Lung (tissue), 12 donors: ENCODE results near the gene NEO1. TPM values are rescaled to one million over a fixed set of nuclear protein-coding genes. Genes with fewer than 3 reads are reported as not detected.

Experiments
- ATAC-seq: fragments of 200-7000 bp; cut with Tn5 transposase; one replicate; pipeline ENCODE4 v1.9.1; 2020; ENCODE audit warnings: moderate number of reproducible peaks; ENCODE audit not compliant: insufficient read depth, low FRiP score
- DNase-seq, 3 donors: peaks; one replicate each; pipeline ENCODE4 v3.0.0-alpha.2; 2013 to 2017
- H3K27ac ChIP-seq, 2 donors: one replicate each; pipeline ENCODE4 v1.5.1; 2013; ENCODE audit warnings: mild to moderate bottlenecking in 2 of 2, moderate library complexity in 2 of 2, control low read depth in 1 of 2, inconsistent platforms in 1 of 2, low read depth in 1 of 2, low read length in 1 of 2
- H3K27me3 ChIP-seq, 3 donors: one replicate each; pipeline ENCODE4 v1.5.1; 2013; ENCODE audit warnings: low read length in 2 of 3; ENCODE audit not compliant: control insufficient read depth in 3 of 3, insufficient read depth in 3 of 3
- H3K36me3 ChIP-seq, 4 donors: one replicate each; pipeline ENCODE4 v1.5.1; 2013; ENCODE audit warnings: low read length in 4 of 4, mild to moderate bottlenecking in 1 of 4, moderate library complexity in 1 of 4; ENCODE audit not compliant: control insufficient read depth in 4 of 4, insufficient read depth in 4 of 4
- H3K4me1 ChIP-seq, 5 donors: one replicate each; pipeline ENCODE4 v1.5.1; 2013; ENCODE audit warnings: low read length in 5 of 5, mild to moderate bottlenecking in 2 of 5, moderate library complexity in 1 of 5; ENCODE audit not compliant: control insufficient read depth in 5 of 5, insufficient read depth in 5 of 5
- H3K4me3 ChIP-seq: one replicate; pipeline ENCODE4 v1.5.1; 2013; ENCODE audit warnings: mild to moderate bottlenecking, control low read depth, moderate library complexity
- H3K9ac ChIP-seq, 2 donors: one replicate each; pipeline ENCODE4 v1.5.1; 2013; ENCODE audit warnings: low read length in 2 of 2, control low read depth in 1 of 2; ENCODE audit not compliant: insufficient read depth in 1 of 2
- H3K9me3 ChIP-seq, 4 donors: one replicate each; pipeline ENCODE4 v1.5.1; 2013; ENCODE audit warnings: low read length in 3 of 4, mild to moderate bottlenecking in 1 of 4, moderate library complexity in 1 of 4; ENCODE audit not compliant: control insufficient read depth in 4 of 4, insufficient read depth in 3 of 4
- CTCF ChIP-seq: IDR thresholded peaks from 2 replicates; pipeline ENCODE4 v1.5.1; 2012; ENCODE audit warnings: mild to moderate bottlenecking; ENCODE audit errors: control extremely low read depth, extremely low read depth
- WGBS, 2 donors: extraction: QIAGEN DNeasy Blood & Tissue Kit; methylation state at CpG; one replicate each; pipeline ENCODE4 v1.1.7; 2013; 5-methylcytosine and 5-hydroxymethylcytosine counted together
- polyA plus RNA-seq, 2 donors: library from polyadenylated mRNA; stranded (reverse); fragments of 200-250 nt; gene quantifications; one replicate each; pipeline ENCODE4 v1.2.1, GENCODE V29; 2013
- total RNA-seq, 2 donors: library from RNA; depleted of rRNA in 1 of 2; stranded (reverse); fragments of >200 nt in 1 of 2; gene quantifications; one replicate each; pipeline ENCODE4 v1.2.1, GENCODE V29; 2014 to 2021
- donor health status: control.
- donor health status: control.
- donor health status: Bipolar disorder and iron deficiency.
- donor health status: healthy.
- donor health status: DM: yes; HTN: yes; CAD: no.

Gene NEO1
- total and polyA plus RNA-seq, 4 donors = 6.9 to 70.8 (median 16.5) TPM

DNA sequence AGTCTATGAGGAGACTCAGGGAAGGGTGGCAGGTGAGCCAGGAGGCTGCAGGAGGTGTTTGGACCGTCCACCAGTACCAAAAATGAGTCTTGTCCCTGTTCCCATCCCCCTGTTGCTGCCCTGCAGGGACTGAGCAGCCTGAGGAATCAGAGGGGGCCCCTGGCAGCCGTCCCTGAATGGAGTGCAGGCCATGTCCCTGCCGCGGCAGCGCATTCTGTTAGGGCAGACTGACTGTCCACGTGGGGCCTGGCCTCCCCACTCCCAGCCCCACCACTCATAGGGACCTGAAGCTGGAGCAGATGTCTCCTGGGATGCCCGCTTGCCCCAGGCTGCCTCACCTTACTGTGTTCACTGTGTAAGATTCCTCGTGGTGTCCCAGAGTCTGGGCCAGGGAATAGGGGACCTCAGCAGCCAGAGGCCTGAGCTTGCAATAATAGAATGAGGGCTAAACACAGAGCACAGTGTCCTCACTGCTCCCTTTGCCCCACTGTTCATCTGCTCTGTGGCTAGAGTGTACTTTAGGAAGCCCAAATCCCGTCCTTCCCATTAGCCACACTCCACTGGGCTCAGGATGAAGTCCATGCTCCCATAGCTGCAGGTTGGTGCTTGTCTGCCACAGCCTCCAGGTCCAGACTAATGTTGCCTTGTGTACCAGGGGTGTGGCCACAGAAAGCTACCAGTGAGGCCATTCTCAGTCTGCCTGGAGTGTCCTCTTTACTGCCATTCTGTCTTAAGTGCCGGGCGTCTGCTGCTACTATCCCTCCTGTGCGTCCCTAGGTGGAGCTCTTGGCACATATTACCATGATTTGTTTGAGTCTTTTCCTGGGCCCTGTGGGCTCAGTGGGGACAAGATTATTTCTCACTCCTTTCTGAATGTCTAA, 253.3 kb downstream of the NEO1 start:
- TF ChIP-seq CTCF = peak; percentile 9
- Histone ChIP-seq H3K36me3 (peaks cover 0 to 26% (median 10%) of the 10 kb centered on the region in 4 donors), H3K27ac (no peak overlapping the region), H3K9me3 (no peaks in the 10 kb centered on the region), H3K4me3 (no peak overlapping the region), H3K27me3 (no peaks in the 10 kb centered on the region), H3K9ac (no peak overlapping the region), H3K4me1 (no peaks in the 10 kb centered on the region)
- ATAC-seq = no peak
- peak in 2 of 3 donors; percentile 31 to 61 for DNase-seq
- WGBS, 2 donors = 74 to 75% methylated on average over 12 of the region's 12 CpGs

DNA sequence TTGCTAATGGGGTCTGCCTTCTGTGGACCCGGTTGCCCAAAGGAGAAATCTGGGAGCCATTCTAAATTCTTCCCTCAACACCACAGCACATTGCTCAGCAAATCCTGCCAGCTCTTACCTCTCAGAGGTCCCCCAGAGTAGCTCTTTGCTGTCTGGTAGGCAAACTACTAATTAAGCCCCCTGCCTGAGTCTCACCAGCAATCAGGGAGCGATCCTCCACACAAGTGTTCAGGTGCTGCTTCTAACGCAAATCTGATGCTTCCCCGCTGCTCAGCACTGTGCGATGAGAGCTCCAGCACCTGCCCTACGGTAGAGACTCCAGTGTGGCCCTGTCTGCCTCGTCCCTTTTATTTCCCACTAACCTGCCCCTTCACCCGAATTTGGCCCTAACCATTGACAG, 256.0 kb downstream of the NEO1 start:
- TF ChIP-seq CTCF = no peak
- H3K9ac ChIP-seq = no peak overlapping the region
- H3K4me1 ChIP-seq = no peaks in the 10 kb centered on the region
- no peaks in the 10 kb centered on the region for H3K9me3 ChIP-seq
- DNase-seq (no peak), ATAC-seq (no peak)
- 93 to 94% methylated on average over 8 of the region's 8 CpGs for WGBS, 2 donors
- no peaks in the 10 kb centered on the region for H3K27me3 ChIP-seq
- H3K36me3 ChIP-seq = peaks cover 0 to 9% (median 0%) of the 10 kb centered on the region in 4 donors
- H3K27ac ChIP-seq = no peak overlapping the region
- H3K4me3 ChIP-seq = no peak overlapping the region

GRCh38 chr15:73313861-73314260, 261.6 kb downstream of the NEO1 start:
- no peak for TF ChIP-seq CTCF
- Histone ChIP-seq H3K4me3 (no peak overlapping the region), H3K9me3 (peaks cover 0 to 2% (median 0%) of the 10 kb centered on the region in 4 donors), H3K36me3 (no peaks in the 10 kb centered on the region), H3K9ac (no peak overlapping the region), H3K27me3 (peaks cover 0 to 2% (median 0%) of the 10 kb centered on the region in 3 donors), H3K27ac (no peak overlapping the region), H3K4me1 (no peaks in the 10 kb centered on the region)
- 47 to 52% methylated on average over 2 of the region's 2 CpGs for WGBS, 2 donors
- ATAC-seq (no peak), DNase-seq (no peak)
